HG03442 (cell line): ENCODE data around the gene SNAP23.
"Not testable (repeated sequence)": the region's sequence is repeated elsewhere in the genome, so short reads cannot be mapped to it uniquely, and the experiment has no call there.

ENCODE experiments used
- ATAC-seq: cut with Tn5 transposase; IDR thresholded peaks from one replicate; pipeline ENCODE4 v1.9.1; 2021; ENCODE audit warnings: mild to moderate bottlenecking, moderate library complexity; ENCODE audit not compliant: unreplicated experiment

The SNAP23 gene

GRCh38 chr15:42556550-42557207 is 61.2 kb downstream of the SNAP23 start:
- ATAC-seq = not testable (repeated sequence)

GRCh38 chr15:42558739-42559138 is 63.3 kb downstream of the SNAP23 start:
- no peak for ATAC-seq

GRCh38 chr15:42575188-42576039 is 80.0 kb downstream of the SNAP23 start, which contains the start of gene STARD9:
Gene STARD9 (plus strand): TSS chr15:42575606. CDS start chr15:42575716, 110 bp downstream.
- peak; percentile 91 for ATAC-seq

GRCh38 chr15:42576040-42576594 is 80.7 kb downstream of the SNAP23 start:
- no peak for ATAC-seq

- no peak for ATAC-seq
These were observed 81.3 kb downstream of the SNAP23 start for GRCh38 chr15:42576776-42577175.

- no peak for ATAC-seq
These were observed 82.1 kb downstream of the SNAP23 start for GRCh38 chr15:42577514-42578031.

- ATAC-seq = no peak
These were observed 83.6 kb downstream of the SNAP23 start for GRCh38 chr15:42578984-42579537.

- peak; percentile 70 for ATAC-seq
These were observed 85.9 kb downstream of the SNAP23 start for GRCh38 chr15:42581272-42581730.
